Natural killer cell (primary cell): Measurements from ENCODE around the gene HOXC6. TPM values are rescaled to one million over a fixed set of nuclear protein-coding genes. Genes with fewer than 3 reads are reported as not detected.

Source experiments
- ATAC-seq, 3 donors: fragments of 150-1000 bp in 2 of 3; fragments of 200-7000 bp in 1 of 3; cut with Tn5 transposase; 1 replicate in 1 of 3; 2 replicates in 2 of 3; pipeline ENCODE4 v1.10.0; 2021; ENCODE audit warnings: mild to moderate bottlenecking in 2 of 3, moderate library complexity in 2 of 3
- DNase-seq, 2 donors: peaks; one replicate each; pipeline versions ENCODE4 v3.0.0 to v3.0.0-alpha.2; 2013 to 2021; ENCODE audit warnings: mixed read lengths in 1 of 2
- H3K27ac ChIP-seq: one replicate; pipeline ENCODE4 v1.5.1; 2013; ENCODE audit warnings: mild to moderate bottlenecking, low read length
- H3K27me3 ChIP-seq: one replicate; pipeline ENCODE4 v1.6.1; 2013; ENCODE audit warnings: low read length; ENCODE audit not compliant: control insufficient read depth, insufficient read depth
- H3K36me3 ChIP-seq: one replicate; pipeline ENCODE4 v1.6.1; 2013; ENCODE audit warnings: low read length; ENCODE audit not compliant: control insufficient read depth, insufficient read depth
- H3K4me1 ChIP-seq: one replicate; pipeline ENCODE4 v1.6.1; 2013; ENCODE audit warnings: low read length; ENCODE audit not compliant: control insufficient read depth, insufficient read depth
- H3K4me3 ChIP-seq: one replicate; pipeline ENCODE4 v1.5.1; 2013; ENCODE audit warnings: low read length
- H3K9me3 ChIP-seq: one replicate; pipeline ENCODE4 v1.6.1; 2013; ENCODE audit warnings: low read length; ENCODE audit not compliant: control insufficient read depth, insufficient read depth
- H3K27ac Mint-ChIP-seq, 2 donors: one replicate each; pipeline ENCODE4 v1.8.0; 2022; ENCODE audit warnings: mild to moderate bottlenecking in 2 of 2, mixed read lengths in 2 of 2, moderate library complexity in 1 of 2
- H3K27me3 Mint-ChIP-seq, 2 donors: one replicate each; pipeline ENCODE4 v1.8.0; 2022; ENCODE audit warnings: low read depth in 2 of 2, mixed read lengths in 2 of 2
- H3K36me3 Mint-ChIP-seq: one replicate; pipeline ENCODE4 v1.8.0; 2022; ENCODE audit warnings: mixed read lengths
- H3K4me1 Mint-ChIP-seq, 2 donors: one replicate each; pipeline ENCODE4 v1.8.0; 2022; ENCODE audit warnings: mixed read lengths in 2 of 2
- H3K4me3 Mint-ChIP-seq: one replicate; pipeline ENCODE4 v1.8.0; 2022; ENCODE audit warnings: mild to moderate bottlenecking, moderate library complexity, mixed read lengths
- H3K9me3 Mint-ChIP-seq, 2 donors: one replicate each; pipeline ENCODE4 v1.8.0; 2022; ENCODE audit warnings: mixed read lengths in 2 of 2
- WGBS: methylation state at CpG from one replicate; pipeline ENCODE4 v1.1.7; 2013; ENCODE audit warnings: missing lambda C conversion rate; ENCODE audit not compliant: insufficient coverage; 5-methylcytosine and 5-hydroxymethylcytosine counted together
- intact Hi-C: fragments of 100-400 bp; cut with micrococcal nuclease; formaldehyde crosslinking; loops from one replicate; pipeline ENCODE4 v1.14.2; 2022
- total RNA-seq, 4 donors: library from RNA; stranded (reverse); fragments of 120-200 nt in 1 of 4; gene quantifications; one replicate each; pipeline versions ENCODE4 v1.2.3 to v1.2.4, GENCODE V29; 2013 to 2022
- TF ChIP-seq, protein P1 (sequence below): fragments of 200-600 bp; IDR thresholded peaks from one replicate; pipeline ENCODE4 v1.8.0; 2022; ENCODE audit warnings: antibody characterized with exemption

HOXC6 gene
- total RNA-seq, 3 donors from 2014 or later (not counting 1 experiment from before 2014, with no cell fraction given), result not detected

DNA sequence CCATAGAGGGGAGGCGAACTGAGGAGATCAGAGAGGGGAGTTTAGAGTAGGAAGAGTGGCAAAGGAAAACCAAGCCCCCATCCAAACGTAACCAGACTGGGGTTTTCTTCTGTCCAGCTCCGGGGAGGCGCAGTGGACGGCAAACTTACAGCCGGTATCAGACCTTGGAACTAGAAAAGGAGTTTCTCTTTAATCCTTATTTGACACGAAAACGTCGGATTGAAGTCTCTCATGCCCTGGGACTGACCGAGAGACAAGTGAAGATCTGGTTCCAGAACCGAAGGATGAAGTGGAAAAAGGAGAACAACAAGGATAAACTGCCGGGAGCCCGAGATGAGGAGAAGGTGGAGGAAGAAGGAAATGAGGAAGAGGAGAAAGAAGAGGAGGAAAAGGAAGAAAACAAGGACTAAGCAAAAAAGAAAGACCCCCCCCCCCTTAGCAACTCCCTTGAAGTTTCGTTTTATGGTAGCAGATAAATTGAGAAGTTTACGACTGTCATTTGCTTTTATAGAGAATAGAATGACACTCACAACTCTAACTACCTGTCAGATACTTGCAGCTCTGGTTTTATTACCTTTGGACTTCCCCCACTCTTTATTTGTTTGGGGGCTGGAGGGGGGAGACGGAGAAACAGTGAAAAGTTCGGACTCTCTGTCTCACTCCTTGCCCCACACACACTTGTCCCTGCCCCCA is 17.1 kb upstream of the HOXC6 start:
- TF ChIP-seq, protein P1, sequence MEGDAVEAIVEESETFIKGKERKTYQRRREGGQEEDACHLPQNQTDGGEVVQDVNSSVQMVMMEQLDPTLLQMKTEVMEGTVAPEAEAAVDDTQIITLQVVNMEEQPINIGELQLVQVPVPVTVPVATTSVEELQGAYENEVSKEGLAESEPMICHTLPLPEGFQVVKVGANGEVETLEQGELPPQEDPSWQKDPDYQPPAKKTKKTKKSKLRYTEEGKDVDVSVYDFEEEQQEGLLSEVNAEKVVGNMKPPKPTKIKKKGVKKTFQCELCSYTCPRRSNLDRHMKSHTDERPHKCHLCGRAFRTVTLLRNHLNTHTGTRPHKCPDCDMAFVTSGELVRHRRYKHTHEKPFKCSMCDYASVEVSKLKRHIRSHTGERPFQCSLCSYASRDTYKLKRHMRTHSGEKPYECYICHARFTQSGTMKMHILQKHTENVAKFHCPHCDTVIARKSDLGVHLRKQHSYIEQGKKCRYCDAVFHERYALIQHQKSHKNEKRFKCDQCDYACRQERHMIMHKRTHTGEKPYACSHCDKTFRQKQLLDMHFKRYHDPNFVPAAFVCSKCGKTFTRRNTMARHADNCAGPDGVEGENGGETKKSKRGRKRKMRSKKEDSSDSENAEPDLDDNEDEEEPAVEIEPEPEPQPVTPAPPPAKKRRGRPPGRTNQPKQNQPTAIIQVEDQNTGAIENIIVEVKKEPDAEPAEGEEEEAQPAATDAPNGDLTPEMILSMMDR, result no peak
- peaks cover 86% of the 10 kb centered on the region for H3K27me3 ChIP-seq
- peaks cover 15 to 41% of the 10 kb centered on the region in 2 donors for H3K4me1 Mint-ChIP-seq
- no peaks in the 10 kb centered on the region for H3K9me3 ChIP-seq
- intact Hi-C loops, result loop anchor here (5.0 to 10.0 kb wide), 2 partner anchors 34 to 274 kb away; partner anchors contain the start of genes CBX5 and HNRNPA1
- no peak overlapping the region for H3K4me3 Mint-ChIP-seq
- no peak overlapping the region for H3K27ac Mint-ChIP-seq
- H3K4me3 ChIP-seq, result no peak overlapping the region
- H3K9me3 Mint-ChIP-seq, result no peaks in the 10 kb centered on the region
- ATAC-seq (no peak), DNase-seq (no peak)
- H3K27ac ChIP-seq, result no peak overlapping the region
- peaks cover 22% of the 10 kb centered on the region for H3K4me1 ChIP-seq
- H3K36me3 Mint-ChIP-seq, result peaks cover 3% of the 10 kb centered on the region
- peaks cover 79 to 80% of the 10 kb centered on the region in 2 donors for H3K27me3 Mint-ChIP-seq
- 12% methylated on average over 13 of the region's 17 CpGs for WGBS
- H3K36me3 ChIP-seq, result no peaks in the 10 kb centered on the region

GRCh38 chr12:54011665-54012532 is 16.3 kb upstream of the HOXC6 start:
- TF ChIP-seq, protein P1, result no peak
- H3K4me3 Mint-ChIP-seq, result no peak overlapping the region
- H3K27me3 Mint-ChIP-seq, result peaks cover 73 to 75% of the 10 kb centered on the region in 2 donors
- Histone ChIP-seq H3K27me3 (peaks cover 81% of the 10 kb centered on the region), H3K27ac (no peak overlapping the region), H3K36me3 (no peaks in the 10 kb centered on the region), H3K4me3 (no peak overlapping the region), H3K9me3 (no peaks in the 10 kb centered on the region), H3K4me1 (peaks cover 18% of the 10 kb centered on the region)
- DNase-seq, result no peak
- ATAC-seq, result no peak
- H3K27ac Mint-ChIP-seq, result no peak overlapping the region
- intact Hi-C loops, result loop anchor here (5.0 to 10.0 kb wide), 2 partner anchors 35 to 273 kb away; partner anchors contain the start of genes CBX5 and HNRNPA1
- WGBS, result 28% methylated on average over 5 of the region's 14 CpGs
- peaks cover 10 to 36% of the 10 kb centered on the region in 2 donors for H3K4me1 Mint-ChIP-seq
- no peaks in the 10 kb centered on the region for H3K36me3 Mint-ChIP-seq
- no peaks in the 10 kb centered on the region for H3K9me3 Mint-ChIP-seq

GRCh38 chr12:54012631-54013409 is 15.4 kb upstream of the HOXC6 start:
- no peak overlapping the region for H3K27ac Mint-ChIP-seq
- H3K9me3 ChIP-seq, result no peaks in the 10 kb centered on the region
- no peaks in the 10 kb centered on the region for H3K9me3 Mint-ChIP-seq
- WGBS, result 35% methylated on average over 4 of the region's 6 CpGs
- H3K4me3 ChIP-seq, result no peak overlapping the region
- intact Hi-C loops, result loop anchor here (5.0 to 10.0 kb wide), 2 partner anchors 36 to 272 kb away; partner anchors contain the start of genes CBX5 and HNRNPA1
- H3K4me3 Mint-ChIP-seq, result no peak overlapping the region
- DNase-seq, result no peak
- ATAC-seq, result no peak
- H3K36me3 Mint-ChIP-seq, result no peaks in the 10 kb centered on the region
- peaks cover 18 to 45% of the 10 kb centered on the region in 2 donors for H3K4me1 Mint-ChIP-seq
- peaks cover 66 to 75% of the 10 kb centered on the region in 2 donors for H3K27me3 Mint-ChIP-seq
- no peaks in the 10 kb centered on the region for H3K36me3 ChIP-seq
- peaks cover 76% of the 10 kb centered on the region for H3K27me3 ChIP-seq
- H3K4me1 ChIP-seq, result peaks cover 27% of the 10 kb centered on the region
- no peak overlapping the region for H3K27ac ChIP-seq
- TF ChIP-seq, protein P1, result no peak
